Mammary epithelial cell (primary cell): ENCODE measurements around the gene TVP23C.
"Not testable (repeated sequence)": the region's sequence is repeated elsewhere in the genome, so short reads cannot be mapped to it uniquely, and the experiment has no call there.

Experiments
- EZH2 ChIP-seq: IDR thresholded peaks from 2 replicates; pipeline ENCODE4 v1.6.1; 2012; ENCODE audit warnings: low read length, inconsistent platforms, borderline replicate concordance
- TF ChIP-seq, protein P1 (sequence below), 2 donors: IDR thresholded peaks in 1 of 2; conservative IDR thresholded peaks in 1 of 2; 2 replicates each; pipeline ENCODE4 v1.5.1; 2011 to 2012; ENCODE audit warnings: inconsistent platforms in 2 of 2, low read length in 2 of 2, mild to moderate bottlenecking in 2 of 2, control low read depth in 1 of 2, low read depth in 1 of 2; ENCODE audit not compliant: insufficient read depth in 1 of 2; ENCODE audit errors: extremely low read depth in 1 of 2

DNA sequence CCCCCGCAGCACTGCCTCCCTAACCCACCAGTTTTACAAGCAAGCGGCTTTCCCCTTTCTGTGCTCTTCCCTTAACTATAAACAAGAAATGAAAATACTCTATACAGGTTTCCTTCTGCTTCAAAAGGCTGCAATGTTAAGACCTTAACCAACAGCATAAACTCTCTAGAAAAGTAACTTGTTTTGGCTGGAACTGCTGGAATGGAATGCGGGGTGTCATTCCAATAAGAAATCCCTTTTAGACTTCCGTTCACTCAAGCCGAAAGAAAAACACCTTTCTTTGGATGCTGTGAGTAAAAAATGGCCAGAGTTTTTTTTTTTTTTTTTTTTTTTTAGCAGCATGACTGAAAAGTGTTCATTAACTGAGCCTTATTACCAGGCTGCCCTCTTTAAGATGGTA is 28.7 kb upstream of the TVP23C start:
- TF ChIP-seq, protein P1, sequence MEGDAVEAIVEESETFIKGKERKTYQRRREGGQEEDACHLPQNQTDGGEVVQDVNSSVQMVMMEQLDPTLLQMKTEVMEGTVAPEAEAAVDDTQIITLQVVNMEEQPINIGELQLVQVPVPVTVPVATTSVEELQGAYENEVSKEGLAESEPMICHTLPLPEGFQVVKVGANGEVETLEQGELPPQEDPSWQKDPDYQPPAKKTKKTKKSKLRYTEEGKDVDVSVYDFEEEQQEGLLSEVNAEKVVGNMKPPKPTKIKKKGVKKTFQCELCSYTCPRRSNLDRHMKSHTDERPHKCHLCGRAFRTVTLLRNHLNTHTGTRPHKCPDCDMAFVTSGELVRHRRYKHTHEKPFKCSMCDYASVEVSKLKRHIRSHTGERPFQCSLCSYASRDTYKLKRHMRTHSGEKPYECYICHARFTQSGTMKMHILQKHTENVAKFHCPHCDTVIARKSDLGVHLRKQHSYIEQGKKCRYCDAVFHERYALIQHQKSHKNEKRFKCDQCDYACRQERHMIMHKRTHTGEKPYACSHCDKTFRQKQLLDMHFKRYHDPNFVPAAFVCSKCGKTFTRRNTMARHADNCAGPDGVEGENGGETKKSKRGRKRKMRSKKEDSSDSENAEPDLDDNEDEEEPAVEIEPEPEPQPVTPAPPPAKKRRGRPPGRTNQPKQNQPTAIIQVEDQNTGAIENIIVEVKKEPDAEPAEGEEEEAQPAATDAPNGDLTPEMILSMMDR (conservative IDR thresholded peaks at IDR 0.05 in 1 of 2, IDR thresholded peaks at IDR 0.05 in 1 of 2; ENCODE audit: extremely low read depth in 1 of 2, insufficient read depth in 1 of 2, low read depth in 1 of 2, low read length in 2 of 2) = not testable (repeated sequence)
- not testable (repeated sequence) for TF ChIP-seq EZH2
